Effector memory CD8-positive, alpha-beta T cell (primary cell): ENCODE data around the gene BCAS3.
"Not testable (repeated sequence)": the region's sequence is repeated elsewhere in the genome, so short reads cannot be mapped to it uniquely, and the experiment has no call there.

Source experiments
- ATAC-seq: fragments of 150-1000 bp; cut with Tn5 transposase; replicated peaks from 2 replicates; pipeline ENCODE4 v1.10.0; 2021; ENCODE audit warnings: mild to moderate bottlenecking, moderate library complexity
- DNase-seq, 3 experiments: peaks; one replicate each; pipeline ENCODE4 v3.0.0; 2021
- H3K27ac Mint-ChIP-seq, 2 donors: one replicate each; pipeline ENCODE4 v1.8.0; 2022; ENCODE audit warnings: mild to moderate bottlenecking in 2 of 2, mixed read lengths in 2 of 2, moderate library complexity in 2 of 2
- H3K27me3 Mint-ChIP-seq, 2 donors: one replicate each; pipeline ENCODE4 v1.8.0; 2022; ENCODE audit warnings: mixed read lengths in 2 of 2
- H3K36me3 Mint-ChIP-seq: one replicate; pipeline ENCODE4 v1.8.0; 2022; ENCODE audit warnings: mild to moderate bottlenecking, moderate library complexity, mixed read lengths; ENCODE audit not compliant: insufficient read depth
- H3K4me1 Mint-ChIP-seq, 2 donors: one replicate each; pipeline ENCODE4 v1.8.0; 2022; ENCODE audit warnings: low read depth in 2 of 2, mixed read lengths in 2 of 2
- H3K4me3 Mint-ChIP-seq, 2 donors: one replicate each; pipeline ENCODE4 v1.8.0; 2022; ENCODE audit warnings: mild to moderate bottlenecking in 2 of 2, mixed read lengths in 2 of 2, moderate library complexity in 2 of 2
- H3K9me3 Mint-ChIP-seq, 2 donors: one replicate each; pipeline ENCODE4 v1.8.0; 2022; ENCODE audit warnings: mixed read lengths in 2 of 2

The BCAS3 gene

DNA sequence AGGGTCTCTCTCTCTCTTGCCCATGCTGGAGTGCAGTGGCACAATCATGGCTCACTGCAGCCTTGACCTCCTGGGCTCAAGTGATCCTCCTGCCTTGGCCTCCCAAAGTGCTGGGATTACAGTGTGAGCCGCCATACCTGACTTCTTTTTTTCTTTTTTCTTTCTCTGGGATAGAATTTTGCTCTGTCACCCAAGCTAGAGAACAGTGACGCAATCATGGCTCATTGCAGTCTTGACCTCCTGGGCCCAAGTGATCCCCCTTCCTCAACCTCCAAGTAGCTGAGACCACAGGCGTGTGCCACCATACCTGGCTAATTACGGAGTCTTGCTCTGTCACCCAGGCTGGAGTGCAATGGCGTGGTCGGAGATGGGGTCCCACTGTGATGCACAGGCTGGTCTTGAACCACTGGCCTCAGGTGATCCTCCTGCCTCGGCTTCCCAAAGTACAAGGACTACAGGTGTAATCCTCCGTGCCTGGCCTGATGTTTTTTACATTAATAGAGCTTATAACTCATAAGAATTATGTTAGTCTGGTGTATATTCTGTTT is 76.5 kb downstream of the BCAS3 start:
- Mint-ChIP-seq H3K36me3 (peaks cover 7% of the 10 kb centered on the region), H3K9me3 (no peaks in the 10 kb centered on the region), H3K4me3 (no peak overlapping the region), H3K27ac (no peak overlapping the region), H3K27me3 (no peaks in the 10 kb centered on the region), H3K4me1 (peaks cover 0 to 8% of the 10 kb centered on the region in 2 donors)
- DNase-seq (no peak), ATAC-seq (no peak)

DNA sequence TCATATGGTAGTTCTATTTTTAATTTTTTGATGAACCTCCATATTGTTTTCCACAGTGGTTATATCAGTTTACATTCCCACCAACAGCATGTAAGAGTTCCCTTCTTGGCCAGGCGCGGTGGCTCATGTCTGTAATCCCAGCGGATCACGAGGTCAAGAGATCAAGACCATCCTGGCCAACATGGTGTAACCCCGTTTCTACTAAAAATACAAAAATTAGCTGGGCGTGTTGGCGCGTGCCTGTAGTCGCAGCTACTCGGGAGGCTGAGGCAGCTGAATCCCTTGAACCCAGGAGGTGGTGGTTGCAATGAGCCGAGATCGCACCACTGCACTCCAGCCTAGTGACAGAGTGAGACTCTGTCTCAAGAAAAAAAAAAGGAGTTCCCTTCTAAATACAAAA is 79.1 kb downstream of the BCAS3 start:
- not testable (repeated sequence) for H3K27me3 Mint-ChIP-seq, H3K27ac Mint-ChIP-seq, H3K36me3 Mint-ChIP-seq, ATAC-seq, H3K4me3 Mint-ChIP-seq, H3K9me3 Mint-ChIP-seq, DNase-seq, H3K4me1 Mint-ChIP-seq

DNA sequence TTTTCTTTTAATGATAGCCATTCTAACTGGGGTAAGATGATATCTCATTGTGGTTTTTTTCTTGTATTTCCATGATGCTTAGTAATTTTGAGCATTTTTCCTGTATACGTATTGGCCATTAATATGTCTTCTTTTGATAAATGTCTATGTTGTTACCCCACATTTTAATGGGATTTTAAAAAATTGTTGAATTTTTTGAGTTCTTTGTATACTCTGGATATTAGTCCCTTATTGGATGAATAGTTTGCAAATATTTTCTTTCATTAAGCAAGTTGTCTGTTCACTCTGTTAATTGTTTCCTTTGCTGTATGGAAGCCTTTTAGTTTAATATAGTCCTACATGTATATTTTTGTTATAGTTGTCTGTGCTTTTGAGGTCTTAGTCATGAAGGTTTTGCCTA is 79.8 kb downstream of the BCAS3 start:
- peaks cover 0 to 2% of the 10 kb centered on the region in 2 donors for H3K9me3 Mint-ChIP-seq
- H3K27ac Mint-ChIP-seq: no peak overlapping the region
- no peak for DNase-seq
- no peaks in the 10 kb centered on the region for H3K27me3 Mint-ChIP-seq
- H3K4me3 Mint-ChIP-seq: no peak overlapping the region
- no peak for ATAC-seq
- peaks cover 0 to 5% of the 10 kb centered on the region in 2 donors for H3K4me1 Mint-ChIP-seq
- peaks cover 7% of the 10 kb centered on the region for H3K36me3 Mint-ChIP-seq

DNA sequence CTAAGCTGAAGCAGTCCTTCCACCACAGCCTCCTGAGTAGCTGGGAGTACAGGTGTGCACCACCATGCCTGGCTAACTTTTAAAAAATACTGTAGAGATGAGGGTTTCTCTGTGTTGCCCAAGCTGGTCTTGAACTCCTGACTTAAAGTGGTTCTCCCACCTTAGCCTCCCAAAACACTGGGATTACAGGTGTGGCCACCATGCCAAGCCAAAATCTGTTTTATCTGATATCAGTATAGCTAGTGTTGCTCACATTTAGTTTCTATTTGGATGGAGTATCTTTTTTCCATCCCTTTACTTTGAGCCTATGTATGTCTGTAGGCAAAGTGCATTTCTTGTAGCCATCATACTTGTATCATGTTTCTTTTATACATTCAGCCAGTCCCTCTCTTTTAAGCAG is 82.1 kb downstream of the BCAS3 start:
- ATAC-seq (no peak), DNase-seq (no peak)
- Mint-ChIP-seq H3K27ac (no peak overlapping the region), H3K27me3 (no peaks in the 10 kb centered on the region), H3K9me3 (peaks cover 0 to 2% of the 10 kb centered on the region in 2 donors), H3K4me1 (peaks cover 6 to 13% of the 10 kb centered on the region in 2 donors), H3K4me3 (no peak overlapping the region), H3K36me3 (peaks cover 4% of the 10 kb centered on the region)

DNA sequence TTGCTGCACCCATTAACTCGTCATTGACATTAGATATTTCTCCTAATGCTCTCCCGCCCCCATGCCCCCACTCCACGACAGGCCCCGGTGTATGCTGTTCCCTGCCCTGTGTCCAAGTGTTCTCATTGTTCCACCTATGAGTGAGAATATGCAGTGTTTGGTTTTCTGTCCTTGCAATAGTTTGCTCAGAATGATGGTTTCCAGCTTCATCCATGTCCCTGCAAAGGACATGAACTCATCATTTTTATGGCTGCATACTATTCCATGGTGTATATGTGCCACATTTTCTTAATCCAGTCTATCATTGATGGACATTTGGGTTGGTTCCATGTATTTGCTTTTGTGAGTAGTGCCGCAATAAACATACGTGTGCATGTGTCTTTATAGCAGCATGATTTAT is 83.7 kb downstream of the BCAS3 start:
- ATAC-seq, H3K36me3 Mint-ChIP-seq, H3K27me3 Mint-ChIP-seq, H3K27ac Mint-ChIP-seq, H3K4me3 Mint-ChIP-seq, H3K9me3 Mint-ChIP-seq, DNase-seq: not testable (repeated sequence)
- H3K4me1 Mint-ChIP-seq: peaks cover 19 to 21% of the 10 kb centered on the region in 2 donors

DNA sequence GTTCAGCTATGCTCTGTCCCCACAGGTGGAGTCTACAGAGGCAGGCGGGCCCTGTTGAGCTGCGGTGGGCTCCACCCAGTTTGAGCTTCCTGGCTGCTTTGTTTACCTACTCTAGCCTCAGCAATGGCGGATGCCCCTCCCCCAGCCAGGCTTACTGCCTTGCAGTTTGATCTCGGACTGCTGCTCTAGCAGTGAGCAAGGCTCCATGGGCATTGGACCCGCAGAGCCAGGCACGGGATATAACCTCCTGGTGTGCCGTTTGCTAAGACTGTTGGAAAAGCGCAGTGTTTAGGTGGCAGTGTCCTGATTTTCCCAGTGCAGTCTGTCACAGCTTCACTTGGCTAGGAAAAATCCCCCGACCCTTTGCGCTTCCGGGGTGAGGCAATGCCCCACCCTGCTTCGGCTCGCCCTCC is 89.1 kb downstream of the BCAS3 start:
- peak overlapping the region; percentile 8 to 46 for H3K4me3 Mint-ChIP-seq
- ATAC-seq (no peak), DNase-seq (no peak)
- peak overlapping the region in 1 of 2 donors; percentile 84 for H3K27ac Mint-ChIP-seq
- peaks cover 33 to 35% of the 10 kb centered on the region in 2 donors for H3K4me1 Mint-ChIP-seq
- H3K27me3 Mint-ChIP-seq: no peaks in the 10 kb centered on the region
- peaks cover 6% of the 10 kb centered on the region for H3K36me3 Mint-ChIP-seq
- H3K9me3 Mint-ChIP-seq: no peaks in the 10 kb centered on the region

DNA sequence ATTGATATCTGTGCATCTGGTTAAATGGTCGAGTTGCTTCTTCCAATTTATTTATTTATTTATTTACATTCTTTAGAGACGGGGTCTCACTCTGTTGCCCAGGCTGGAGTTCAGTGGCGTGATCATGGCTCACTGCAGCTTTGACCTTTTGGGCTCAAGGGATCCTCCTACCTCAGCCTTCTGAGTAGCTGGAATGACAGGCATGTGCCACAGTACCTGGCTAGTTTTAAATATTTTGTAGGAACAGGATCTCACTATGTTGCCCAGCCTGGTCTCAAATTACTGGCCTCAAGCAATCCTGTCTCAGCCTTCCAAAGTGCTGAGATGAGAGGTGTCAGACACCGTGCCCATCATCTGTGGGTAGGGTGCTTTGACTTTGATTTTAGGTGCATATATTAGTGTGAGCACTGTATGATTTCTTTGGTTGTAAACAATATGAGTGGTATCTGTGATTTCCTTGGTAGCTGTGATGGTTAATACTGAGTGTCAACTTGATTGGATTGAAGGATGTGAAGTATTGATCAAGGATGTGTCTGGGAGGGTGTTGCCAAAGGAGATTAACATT is 90.2 kb downstream of the BCAS3 start:
- H3K27me3 Mint-ChIP-seq: no peaks in the 10 kb centered on the region
- H3K27ac Mint-ChIP-seq: peak overlapping the region in 1 of 2 donors; percentile 47
- H3K9me3 Mint-ChIP-seq: no peaks in the 10 kb centered on the region
- no peak for DNase-seq
- H3K4me3 Mint-ChIP-seq: no peak overlapping the region
- no peak for ATAC-seq
- H3K4me1 Mint-ChIP-seq: peaks cover 31 to 35% of the 10 kb centered on the region in 2 donors
- peaks cover 6% of the 10 kb centered on the region for H3K36me3 Mint-ChIP-seq

DNA sequence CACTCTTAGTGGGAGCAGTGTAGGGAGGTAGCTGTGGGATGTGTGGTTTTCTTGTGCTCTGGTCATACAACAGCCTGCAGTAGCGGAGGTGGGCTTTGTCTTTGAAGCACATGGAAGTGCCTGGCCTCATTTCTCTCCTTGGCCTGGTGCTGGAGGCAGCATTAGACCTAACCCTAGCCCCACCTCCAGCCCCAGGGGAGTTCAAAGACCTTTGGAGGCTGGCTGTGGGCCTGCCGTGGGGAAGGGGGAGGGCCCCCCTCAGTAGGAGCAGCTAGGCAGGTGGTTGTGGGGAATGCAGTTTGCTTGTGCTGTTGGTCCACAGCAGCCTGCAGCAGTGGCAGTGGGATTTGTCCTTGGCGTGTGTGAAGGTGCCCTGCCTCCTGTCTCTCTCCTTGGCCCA is 91.7 kb downstream of the BCAS3 start:
- Mint-ChIP-seq H3K27me3 (no peaks in the 10 kb centered on the region), H3K4me1 (peaks cover 29 to 32% of the 10 kb centered on the region in 2 donors), H3K9me3 (no peaks in the 10 kb centered on the region), H3K36me3 (peaks cover 6% of the 10 kb centered on the region), H3K27ac (peak overlapping the region in 1 of 2 donors; percentile 78), H3K4me3 (no peak overlapping the region)
- DNase-seq (no peak), ATAC-seq (no peak)

DNA sequence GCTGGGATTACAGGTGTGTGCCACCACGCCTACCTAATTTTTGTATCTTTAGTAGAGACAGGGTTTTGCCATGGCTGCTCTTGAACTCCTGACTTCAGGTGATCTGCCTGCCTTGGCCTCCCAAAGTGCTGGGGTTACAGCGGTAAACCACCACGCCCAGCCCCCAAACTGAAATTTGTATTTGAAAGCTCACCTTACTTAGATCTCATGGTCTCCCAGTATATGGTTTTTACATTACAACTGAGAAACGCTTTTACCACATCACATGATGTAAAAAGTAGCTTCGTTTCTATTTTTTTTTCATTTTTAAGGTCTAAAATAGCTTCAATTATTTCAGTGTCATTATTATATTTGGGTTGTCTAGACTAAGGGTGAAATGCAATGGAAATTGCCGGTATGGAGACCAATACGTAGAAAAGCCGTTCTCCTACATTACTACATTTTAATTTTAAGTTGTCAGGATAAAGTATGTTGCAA is 93.3 kb downstream of the BCAS3 start:
- peaks cover 17 to 21% of the 10 kb centered on the region in 2 donors for H3K4me1 Mint-ChIP-seq
- peaks cover 6% of the 10 kb centered on the region for H3K36me3 Mint-ChIP-seq
- H3K9me3 Mint-ChIP-seq: no peaks in the 10 kb centered on the region
- H3K27ac Mint-ChIP-seq: no peak overlapping the region
- DNase-seq (no peak), ATAC-seq (no peak)
- H3K4me3 Mint-ChIP-seq: no peak overlapping the region
- no peaks in the 10 kb centered on the region for H3K27me3 Mint-ChIP-seq

DNA sequence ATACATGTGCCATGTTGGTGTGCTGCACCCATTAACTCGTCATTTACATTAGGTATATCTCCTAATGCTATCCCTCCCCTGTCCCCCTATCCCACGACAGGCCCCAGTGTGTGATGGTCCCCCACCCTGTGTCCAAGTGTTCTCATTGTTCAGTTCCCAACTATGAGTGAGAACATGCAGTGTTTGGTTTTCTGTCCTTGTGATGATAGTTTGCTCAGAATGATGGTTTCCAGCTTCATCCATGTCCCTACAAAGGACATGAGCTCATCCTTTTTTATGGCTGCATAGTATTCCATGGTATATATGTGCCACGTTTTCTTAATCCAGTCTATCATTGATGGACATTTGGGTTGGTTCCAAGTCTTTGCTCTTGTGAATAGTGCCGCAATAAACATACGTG is 94.0 kb downstream of the BCAS3 start:
- not testable (repeated sequence) for H3K27me3 Mint-ChIP-seq, H3K27ac Mint-ChIP-seq, DNase-seq, H3K36me3 Mint-ChIP-seq, H3K4me3 Mint-ChIP-seq, ATAC-seq, H3K9me3 Mint-ChIP-seq
- H3K4me1 Mint-ChIP-seq: peaks cover 11 to 15% of the 10 kb centered on the region in 2 donors

DNA sequence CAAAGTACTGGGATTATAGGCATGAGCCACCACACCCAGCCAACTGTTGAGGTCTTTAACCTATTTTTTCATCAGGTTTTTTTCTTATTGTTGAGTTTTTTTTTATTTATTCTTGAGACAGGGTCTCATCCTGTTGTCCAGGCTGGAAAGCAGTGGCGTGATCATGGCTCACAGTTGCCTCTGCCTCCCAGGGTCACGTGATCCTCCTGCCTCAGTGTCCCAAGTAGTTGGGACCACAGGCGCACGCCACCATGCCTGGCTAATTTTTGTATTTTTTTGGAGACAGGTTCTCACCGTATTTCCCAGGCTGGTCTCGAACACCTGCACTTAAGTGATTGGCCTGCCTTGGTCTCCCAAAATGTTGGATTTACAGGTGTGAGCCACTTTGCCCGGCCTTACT is 95.9 kb downstream of the BCAS3 start:
- no peak for DNase-seq
- Mint-ChIP-seq H3K36me3 (no peaks in the 10 kb centered on the region), H3K9me3 (no peaks in the 10 kb centered on the region), H3K27me3 (no peaks in the 10 kb centered on the region), H3K27ac (no peak overlapping the region), H3K4me3 (no peak overlapping the region), H3K4me1 (peaks cover 5 to 9% of the 10 kb centered on the region in 2 donors)
- ATAC-seq: no peak

DNA sequence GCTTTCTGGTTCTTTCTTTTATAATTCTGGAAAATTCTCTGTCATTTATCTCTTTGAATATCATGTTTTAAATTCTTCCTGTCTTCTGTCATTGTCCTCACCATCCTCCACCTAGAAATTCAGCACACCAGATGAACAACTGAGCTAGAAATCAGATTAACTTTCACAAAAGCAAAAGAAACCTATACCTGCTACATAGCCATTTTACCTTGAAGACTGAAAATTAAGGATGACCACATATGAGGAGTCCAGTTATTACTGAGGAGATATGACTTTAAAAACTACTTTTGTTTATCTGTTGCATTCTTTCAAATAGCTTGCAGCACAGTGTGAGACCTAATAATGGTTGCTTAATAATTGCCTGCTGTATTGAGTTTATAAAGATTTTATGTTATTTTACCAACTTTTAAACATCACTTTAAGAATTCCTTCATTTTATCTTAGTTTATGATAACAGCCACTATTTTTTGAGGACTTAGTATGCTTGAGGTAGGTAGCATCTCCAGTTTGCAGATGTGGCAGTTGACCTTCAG is 104.3 kb downstream of the BCAS3 start:
- Mint-ChIP-seq H3K36me3 (peaks cover 4% of the 10 kb centered on the region), H3K27me3 (no peaks in the 10 kb centered on the region), H3K4me3 (no peak overlapping the region), H3K4me1 (no peaks in the 10 kb centered on the region), H3K9me3 (no peaks in the 10 kb centered on the region), H3K27ac (no peak overlapping the region)
- ATAC-seq (no peak), DNase-seq (no peak)

DNA sequence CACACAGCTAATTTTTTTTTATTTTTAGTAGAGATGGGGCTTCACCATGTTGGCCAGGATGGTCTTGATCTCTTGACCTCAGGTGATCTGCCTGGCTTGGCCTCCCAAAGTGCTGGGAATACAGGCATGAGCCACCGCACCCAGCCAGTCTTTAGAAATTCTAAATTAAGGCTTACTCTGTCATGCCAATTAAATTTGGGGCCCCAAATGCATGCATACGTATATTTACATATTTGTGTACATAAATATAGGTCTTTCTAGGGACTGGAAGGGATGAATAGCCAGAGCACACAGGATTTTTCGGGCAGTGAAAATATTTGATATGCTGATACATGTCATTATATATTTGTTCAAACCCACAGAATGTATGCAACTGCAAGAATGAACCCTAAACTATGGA is 105.1 kb downstream of the BCAS3 start:
- peaks cover 4% of the 10 kb centered on the region for H3K36me3 Mint-ChIP-seq
- no peaks in the 10 kb centered on the region for H3K9me3 Mint-ChIP-seq
- no peak overlapping the region for H3K4me3 Mint-ChIP-seq
- peaks cover 0 to 1% of the 10 kb centered on the region in 2 donors for H3K4me1 Mint-ChIP-seq
- H3K27me3 Mint-ChIP-seq: no peaks in the 10 kb centered on the region
- no peak for DNase-seq
- H3K27ac Mint-ChIP-seq: no peak overlapping the region
- ATAC-seq: no peak

DNA sequence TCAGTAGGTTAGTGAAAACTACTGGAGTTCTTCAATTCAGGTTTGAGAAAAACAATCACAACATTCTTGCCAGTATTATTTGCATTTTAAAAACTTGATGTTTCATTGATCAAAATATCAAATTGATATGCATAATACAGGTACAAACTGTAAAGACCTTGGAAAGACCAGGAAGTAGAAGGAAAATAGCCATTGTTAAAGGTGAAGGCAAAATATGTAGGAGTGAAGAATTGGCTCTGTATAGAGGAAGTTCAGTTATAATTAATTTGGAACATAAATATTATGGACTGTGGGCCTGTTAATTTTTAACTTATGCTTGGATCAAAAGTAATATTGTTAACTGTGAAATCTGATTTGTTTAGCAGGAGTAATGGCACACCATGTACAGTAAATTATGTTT is 112.6 kb downstream of the BCAS3 start:
- no peaks in the 10 kb centered on the region for H3K27me3 Mint-ChIP-seq
- DNase-seq: no peak
- H3K4me1 Mint-ChIP-seq: peaks cover 3 to 4% of the 10 kb centered on the region in 2 donors

More for the DNA sequence above, 112.6 kb downstream of the BCAS3 start:
- H3K4me3 Mint-ChIP-seq: no peak overlapping the region
- no peaks in the 10 kb centered on the region for H3K9me3 Mint-ChIP-seq
- H3K27ac Mint-ChIP-seq: no peak overlapping the region
- no peaks in the 10 kb centered on the region for H3K36me3 Mint-ChIP-seq
- no peak for ATAC-seq
